NCI-H2196 treated with DMSO at 0.1 percent for 48 hours (cell line): Measurements from ENCODE around the gene CLCN4.

Experiments
- DNase-seq: peaks from one replicate; lab custom pipeline; 2025; ENCODE audit not compliant: unreplicated experiment; lab: John Stamatoyannopoulos, UW

Gene CLCN4

GRCh38 chrX:10129229-10129628 lies 27.5 kb upstream of the CLCN4 start:
- no peak for DNase-seq

GRCh38 chrX:10130354-10130753 lies 26.4 kb upstream of the CLCN4 start:
- DNase-seq: no peak

- no peak for DNase-seq
These were observed 22.6 kb upstream of the CLCN4 start for GRCh38 chrX:10133980-10134676.

- DNase-seq: no peak
These were observed 21.9 kb upstream of the CLCN4 start for GRCh38 chrX:10134921-10135320.

GRCh38 chrX:10135561-10136399 lies 21.0 kb upstream of the CLCN4 start:
- DNase-seq: no peak

GRCh38 chrX:10138726-10139125 lies 18.0 kb upstream of the CLCN4 start:
- DNase-seq: no peak

- no peak for DNase-seq
These were observed 16.5 kb upstream of the CLCN4 start for GRCh38 chrX:10140264-10140663.

- DNase-seq: no peak
These were observed 14.7 kb upstream of the CLCN4 start for GRCh38 chrX:10142041-10142599.

- no peak for DNase-seq
These were observed 13.4 kb upstream of the CLCN4 start for GRCh38 chrX:10143071-10143983.

GRCh38 chrX:10146346-10146745 lies 10.4 kb upstream of the CLCN4 start:
- DNase-seq: no peak

- DNase-seq: no peak
These were observed 4.7 kb upstream of the CLCN4 start for GRCh38 chrX:10152086-10152485.

- no peak for DNase-seq
These were observed 1.6 kb upstream of the CLCN4 start for GRCh38 chrX:10155137-10155536.

- no peak for DNase-seq
These were observed 212 bp downstream of the CLCN4 start for GRCh38 chrX:10157032-10157341.

- DNase-seq: no peak
These were observed 768 bp downstream of the CLCN4 start for GRCh38 chrX:10157543-10157942.

- DNase-seq: peak; percentile 3
These were observed 1.7 kb downstream of the CLCN4 start for GRCh38 chrX:10158279-10159144.

- DNase-seq: no peak
These were observed 2.3 kb downstream of the CLCN4 start for GRCh38 chrX:10159145-10159468.

- DNase-seq: no peak
These were observed 3.4 kb downstream of the CLCN4 start for GRCh38 chrX:10160211-10160610.

- no peak for DNase-seq
These were observed 6.3 kb downstream of the CLCN4 start for GRCh38 chrX:10163031-10163430.

GRCh38 chrX:10164879-10165278 lies 8.1 kb downstream of the CLCN4 start:
- DNase-seq: no peak

GRCh38 chrX:10165580-10166247 lies 8.9 kb downstream of the CLCN4 start:
- no peak for DNase-seq
